Heart left ventricle (tissue), 16 donors: ENCODE measurements around the gene SMG7. TPM values are rescaled to one million over a fixed set of nuclear protein-coding genes. Genes with fewer than 3 reads are reported as not detected.

ENCODE experiments used
- ATAC-seq, 4 donors: fragments of 200-7000 bp; cut with Tn5 transposase; one replicate each; pipeline ENCODE4 v1.9.1; 2020 to 2022; ENCODE audit warnings: moderate library complexity in 4 of 4, mild to moderate bottlenecking in 3 of 4, moderate number of reproducible peaks in 1 of 4
- DNase-seq, 5 donors: peaks; one replicate each; pipeline ENCODE4 v3.0.0-alpha.2; 2020
- H3K27ac ChIP-seq, 12 donors: fragments of 200-600 bp; sonication (generic) in 4 of 12; one replicate each; pipeline versions ENCODE4 v1.5.0 to v1.8.0; 2016 to 2022; ENCODE audit warnings: mild to moderate bottlenecking in 2 of 12
- H3K27me3 ChIP-seq, 9 donors: fragments of 200-600 bp; sonication (generic) in 2 of 9; one replicate each; pipeline versions ENCODE4 v1.5.1 to v1.8.0; 2016 to 2022; ENCODE audit warnings: mild to moderate bottlenecking in 3 of 9
- H3K36me3 ChIP-seq, 9 donors: fragments of 200-600 bp; sonication (generic) in 2 of 9; one replicate each; pipeline versions ENCODE4 v1.5.0 to v1.8.0; 2018 to 2022; ENCODE audit warnings: mild to moderate bottlenecking in 2 of 9
- H3K4me1 ChIP-seq, 12 donors: fragments of 200-600 bp; sonication (generic) in 4 of 12; one replicate each; pipeline versions ENCODE4 v1.5.0 to v1.8.0; 2016 to 2022; ENCODE audit warnings: mild to moderate bottlenecking in 3 of 12
- H3K4me3 ChIP-seq, 12 donors: fragments of 200-600 bp; sonication (generic) in 4 of 12; one replicate each; pipeline versions ENCODE4 v1.5.0 to v1.8.0; 2017 to 2022; ENCODE audit warnings: mild to moderate bottlenecking in 9 of 12, moderate library complexity in 4 of 12
- H3K9me3 ChIP-seq, 12 donors: fragments of 200-600 bp; sonication (generic) in 4 of 12; one replicate each; pipeline versions ENCODE4 v1.5.0 to v1.8.0; 2016 to 2022; ENCODE audit warnings: mild to moderate bottlenecking in 1 of 12
- POLR2A ChIP-seq, 2 donors: fragments of 450-650 bp; IDR thresholded peaks; one replicate each; pipeline ENCODE4 v1.6.1; 2017; ENCODE audit warnings: antibody characterized with exemption in 2 of 2, mild to moderate bottlenecking in 2 of 2, moderate library complexity in 2 of 2
- WGBS, 4 donors: extraction: QIAGEN DNeasy Blood & Tissue Kit in 2 of 4; methylation state at CpG; one replicate each; pipeline versions ENCODE4 v1.1.5 to v1.1.7; 2013 to 2018; 5-methylcytosine and 5-hydroxymethylcytosine counted together
- intact Hi-C, 10 donors: fragments of 100-400 bp; cut with DNase I; formaldehyde crosslinking; loops; one replicate each; pipeline versions ENCODE4 v1.11.1 to v1.14.2; 2022
- polyA plus RNA-seq, 2 donors: library from polyadenylated mRNA; stranded (reverse); fragments of 200-250 nt; gene quantifications; one replicate each; pipeline ENCODE4 v1.2.3, GENCODE V29; 2013
- total RNA-seq, 9 donors: library from RNA; depleted of rRNA in 2 of 9; stranded (reverse); fragments of >200 nt in 2 of 9; fragmentation: NEBNext Ultra II Directional in 3 of 9; extraction: Animal tissue kit (Norgen Biotek cat#: 25700) in 3 of 9; gene quantifications; one replicate each; pipeline versions ENCODE4 v1.1.0 to v1.2.4, GENCODE V29; 2016 to 2023
- TF ChIP-seq, protein P1 (sequence below), 12 donors: fragments of 200-600 bp; sonication (generic) in 4 of 12; IDR thresholded peaks; one replicate each; pipeline versions ENCODE4 v1.5.0 to v1.8.0; 2018 to 2022; ENCODE audit warnings: antibody characterized with exemption in 12 of 12, mild to moderate bottlenecking in 5 of 12
- donor health status: ischemic (EF 13 %, LVEDD 7.1; RV severe dilation, severe dysfunction).
- donor health status: healthy with polysubstance abuse.
- donor health status: DM: no; HTN: yes; CAD: no.
- donor health status: DM: no; HTN: no; CAD: no.
- donor health status: ischemic (EF 25% LVEDD 6.9; RV normal size, moderate dysfunction).
- donor health status: ischemic (EF 25% LVEDD 5.7; RV mildly dilated, moderate dysfunction).
- donor health status: healthy.
- donor health status: DM: yes; HTN: yes; CAD: no.
- donor health status: ischemic (EF 35%, LVEDD 5.7; RV mildly dilated, moderate dysfunction).
- donor health status: nonischemic (EF 11% LVEDD 7.7; RV severe dilation, severe dysfunction).
- donor health status: DM: yes; HTN: yes; CAD: no.
- donor health status: PGD.
- donor health status: ischemic (EF 29% LVEDD 5.4; RV normal size, mild dysfunction).
- donor health status: nonischemic (EF 23%, LVEDD 6.1; RV moderate dilation, normal function).

Gene SMG7
- total and polyA plus RNA-seq, 11 donors: 15.3 to 55.0 (median 38.3) TPM

DNA sequence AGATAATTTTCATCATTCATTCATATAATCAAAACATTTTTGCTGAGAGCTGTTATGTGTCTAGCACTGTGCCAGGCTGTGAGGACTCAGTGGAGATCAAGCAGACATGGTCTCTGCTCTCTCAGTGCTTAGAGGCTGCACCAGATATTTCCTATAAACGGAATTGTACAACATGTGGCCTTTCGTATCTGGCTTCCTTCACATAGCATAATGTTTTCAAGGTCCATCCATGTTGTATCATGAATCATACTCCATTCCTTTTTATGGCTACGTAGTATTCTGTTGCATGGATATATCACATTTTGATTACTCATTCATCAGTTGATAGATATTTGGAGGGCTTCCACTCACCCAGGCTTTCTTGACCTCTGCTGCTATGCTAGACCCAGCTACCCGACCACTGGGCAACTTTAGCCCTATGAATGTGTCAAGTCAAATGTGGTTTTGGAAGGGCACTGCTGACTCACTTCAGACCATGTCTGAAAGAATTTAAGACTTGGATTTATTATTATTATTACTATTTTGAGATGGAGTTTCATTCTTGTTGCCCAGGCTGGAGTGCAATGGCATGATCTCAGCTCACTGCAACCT is 99.5 kb downstream of the SMG7 start:
- H3K4me1 ChIP-seq: peaks cover 0 to 37% (median 9%) of the 10 kb centered on the region in 12 donors

DNA sequence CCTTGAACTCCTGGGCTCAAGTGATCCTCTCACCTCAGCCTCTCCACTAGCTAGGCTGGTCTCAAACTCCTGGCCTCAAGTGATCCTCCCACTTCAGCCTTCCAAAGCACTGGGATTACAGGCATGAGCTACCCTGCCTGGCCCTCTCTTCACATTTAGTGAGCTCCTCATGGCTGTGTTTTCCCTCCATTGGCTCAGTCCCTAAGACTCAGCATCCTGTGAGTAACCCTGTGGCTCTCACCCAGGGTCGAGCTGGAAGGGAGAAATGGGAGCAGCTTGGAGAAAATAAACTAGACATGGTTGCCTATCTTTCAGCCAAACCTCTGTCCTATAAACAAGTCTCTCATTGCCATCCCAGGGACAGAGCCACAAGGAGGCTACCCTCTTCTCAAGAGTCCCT is 100.4 kb downstream of the SMG7 start:
- Histone ChIP-seq H3K27ac (no peak overlapping the region), H3K27me3 (no peaks in the 10 kb centered on the region), H3K4me3 (no peak overlapping the region), H3K36me3 (peaks cover 0 to 81% (median 0%) of the 10 kb centered on the region in 9 donors), H3K9me3 (no peaks in the 10 kb centered on the region), H3K4me1 (peaks cover 0 to 36% (median 9%) of the 10 kb centered on the region in 12 donors)
- WGBS, 4 donors: 73 to 85% (median 81%) methylated on average over 1 of the region's 1 CpG
- ATAC-seq (no peak), DNase-seq (no peak)
- intact Hi-C loops: no loop called here
- no peak for TF ChIP-seq POLR2A (IDR thresholded peaks at IDR 0.05)
- TF ChIP-seq, protein P1, sequence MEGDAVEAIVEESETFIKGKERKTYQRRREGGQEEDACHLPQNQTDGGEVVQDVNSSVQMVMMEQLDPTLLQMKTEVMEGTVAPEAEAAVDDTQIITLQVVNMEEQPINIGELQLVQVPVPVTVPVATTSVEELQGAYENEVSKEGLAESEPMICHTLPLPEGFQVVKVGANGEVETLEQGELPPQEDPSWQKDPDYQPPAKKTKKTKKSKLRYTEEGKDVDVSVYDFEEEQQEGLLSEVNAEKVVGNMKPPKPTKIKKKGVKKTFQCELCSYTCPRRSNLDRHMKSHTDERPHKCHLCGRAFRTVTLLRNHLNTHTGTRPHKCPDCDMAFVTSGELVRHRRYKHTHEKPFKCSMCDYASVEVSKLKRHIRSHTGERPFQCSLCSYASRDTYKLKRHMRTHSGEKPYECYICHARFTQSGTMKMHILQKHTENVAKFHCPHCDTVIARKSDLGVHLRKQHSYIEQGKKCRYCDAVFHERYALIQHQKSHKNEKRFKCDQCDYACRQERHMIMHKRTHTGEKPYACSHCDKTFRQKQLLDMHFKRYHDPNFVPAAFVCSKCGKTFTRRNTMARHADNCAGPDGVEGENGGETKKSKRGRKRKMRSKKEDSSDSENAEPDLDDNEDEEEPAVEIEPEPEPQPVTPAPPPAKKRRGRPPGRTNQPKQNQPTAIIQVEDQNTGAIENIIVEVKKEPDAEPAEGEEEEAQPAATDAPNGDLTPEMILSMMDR (IDR thresholded peaks at IDR 0.05): no peak

More for the DNA sequence above, 99.5 kb downstream of the SMG7 start:
- intact Hi-C loops: no loop called here
- Histone ChIP-seq H3K27ac (no peak overlapping the region), H3K27me3 (no peaks in the 10 kb centered on the region), H3K36me3 (peaks cover 0 to 76% (median 0%) of the 10 kb centered on the region in 9 donors), H3K9me3 (no peaks in the 10 kb centered on the region), H3K4me3 (no peak overlapping the region)
- TF ChIP-seq, protein P1 (IDR thresholded peaks at IDR 0.05): no peak
- no peak for TF ChIP-seq POLR2A (IDR thresholded peaks at IDR 0.05)
- 91 to 95% (median 94%) methylated on average over 4 of the region's 4 CpGs for WGBS, 4 donors
- ATAC-seq (no peak), DNase-seq (no peak)

DNA sequence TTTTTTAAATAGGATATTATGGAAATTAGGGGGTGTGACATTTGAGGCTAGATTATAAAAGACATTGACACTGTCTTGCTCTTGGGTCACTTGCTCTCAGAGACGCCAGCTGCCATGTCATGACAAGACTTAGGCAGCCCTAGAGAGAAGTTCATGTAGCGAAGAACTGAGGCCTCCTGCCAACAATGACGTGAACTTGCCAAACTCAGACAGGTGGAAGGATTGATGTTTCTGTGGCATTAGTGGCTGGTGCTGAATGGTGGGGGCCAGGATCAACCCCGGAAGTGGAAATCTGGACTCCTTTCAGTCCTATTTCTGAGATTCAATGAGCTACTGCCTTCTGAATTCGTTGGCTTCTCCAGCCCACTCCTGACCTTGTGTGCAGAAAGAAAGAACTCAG is 103.3 kb downstream of the SMG7 start:
- Histone ChIP-seq H3K36me3 (peaks cover 0 to 72% (median 0%) of the 10 kb centered on the region in 9 donors), H3K27me3 (no peaks in the 10 kb centered on the region), H3K9me3 (no peaks in the 10 kb centered on the region), H3K4me3 (no peak overlapping the region), H3K4me1 (peaks cover 0 to 44% (median 15%) of the 10 kb centered on the region in 12 donors), H3K27ac (peak overlapping the region in 9 of 12 donors; percentile 43 to 80 (median 52))
- WGBS, 4 donors: 83 to 88% (median 85%) methylated on average over 5 of the region's 5 CpGs
- DNase-seq (no peak), ATAC-seq (no peak)
- intact Hi-C loops: no loop called here
- no peak for TF ChIP-seq POLR2A (IDR thresholded peaks at IDR 0.05)
- TF ChIP-seq, protein P1 (IDR thresholded peaks at IDR 0.05): no peak

DNA sequence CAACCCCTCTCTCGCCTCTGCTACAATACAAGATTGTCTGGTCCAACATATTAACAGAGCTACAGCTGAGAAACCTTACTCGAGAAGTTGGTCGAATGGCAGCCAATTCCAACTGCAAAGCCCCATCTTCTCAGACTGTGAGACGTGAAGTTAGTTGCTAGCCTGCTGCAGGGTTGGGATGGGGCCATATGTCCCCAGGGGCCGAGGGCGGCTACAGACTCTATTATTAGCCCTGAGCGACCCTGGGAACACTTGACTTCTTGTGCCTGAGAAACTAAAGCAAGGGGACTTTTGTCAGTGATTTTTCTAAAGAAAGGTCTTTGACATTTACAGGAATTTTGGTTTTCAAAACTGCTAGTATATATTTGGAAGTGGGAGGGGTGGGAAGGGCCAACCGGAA is 104.2 kb downstream of the SMG7 start:
- TF ChIP-seq, protein P1 (IDR thresholded peaks at IDR 0.05): no peak
- TF ChIP-seq POLR2A (IDR thresholded peaks at IDR 0.05): no peak
- Histone ChIP-seq H3K4me1 (peaks cover 0 to 51% (median 15%) of the 10 kb centered on the region in 12 donors), H3K27ac (peak overlapping the region in 9 of 12 donors; percentile 43 to 80 (median 65)), H3K4me3 (no peak overlapping the region), H3K27me3 (no peaks in the 10 kb centered on the region), H3K9me3 (no peaks in the 10 kb centered on the region), H3K36me3 (peaks cover 0 to 64% (median 0%) of the 10 kb centered on the region in 9 donors)
- intact Hi-C loops: no loop called here
- ATAC-seq (peak in 3 of 4 donors; percentile 52 to 72 (median 68)), DNase-seq (peak in 4 of 5 donors; percentile 57 to 75 (median 64))
- 42 to 48% (median 46%) methylated on average over 5 to 8 of the region's 8 CpGs for whole genome bisulfite sequencing, 4 donors
